Measurements from ENCODE around the gene LCTL.

DNA sequence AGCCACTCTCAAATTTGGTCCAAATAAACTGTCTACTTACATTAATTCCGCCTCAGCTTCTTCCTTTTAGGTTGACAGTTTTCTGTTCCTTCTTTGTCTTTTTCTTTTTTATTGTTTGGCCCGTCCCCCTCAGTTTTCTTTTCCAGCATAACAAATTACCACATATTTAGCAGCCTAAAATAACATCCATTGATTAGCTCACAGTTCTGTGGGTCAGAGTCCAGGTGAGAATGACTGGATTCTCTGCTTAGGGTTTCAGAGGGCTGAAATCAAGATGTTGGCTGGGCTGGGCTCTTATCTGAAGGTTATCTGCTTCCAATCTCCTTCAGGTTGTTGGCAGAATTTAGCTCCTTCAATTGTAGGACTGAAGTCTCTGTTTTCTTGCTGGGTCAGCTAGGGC, 24.6 kb upstream of the LCTL start:
- TF ChIP-seq CTCF (IDR thresholded peaks at IDR 0.05 in 8 of 11, conservative IDR thresholded peaks at IDR 0.05 in 3 of 11) = no peak
- TF ChIP-seq POLR2A (IDR thresholded peaks at IDR 0.05) = no peak
